ENCODE measurements around the gene ADRA2B.

ADRA2B gene

DNA sequence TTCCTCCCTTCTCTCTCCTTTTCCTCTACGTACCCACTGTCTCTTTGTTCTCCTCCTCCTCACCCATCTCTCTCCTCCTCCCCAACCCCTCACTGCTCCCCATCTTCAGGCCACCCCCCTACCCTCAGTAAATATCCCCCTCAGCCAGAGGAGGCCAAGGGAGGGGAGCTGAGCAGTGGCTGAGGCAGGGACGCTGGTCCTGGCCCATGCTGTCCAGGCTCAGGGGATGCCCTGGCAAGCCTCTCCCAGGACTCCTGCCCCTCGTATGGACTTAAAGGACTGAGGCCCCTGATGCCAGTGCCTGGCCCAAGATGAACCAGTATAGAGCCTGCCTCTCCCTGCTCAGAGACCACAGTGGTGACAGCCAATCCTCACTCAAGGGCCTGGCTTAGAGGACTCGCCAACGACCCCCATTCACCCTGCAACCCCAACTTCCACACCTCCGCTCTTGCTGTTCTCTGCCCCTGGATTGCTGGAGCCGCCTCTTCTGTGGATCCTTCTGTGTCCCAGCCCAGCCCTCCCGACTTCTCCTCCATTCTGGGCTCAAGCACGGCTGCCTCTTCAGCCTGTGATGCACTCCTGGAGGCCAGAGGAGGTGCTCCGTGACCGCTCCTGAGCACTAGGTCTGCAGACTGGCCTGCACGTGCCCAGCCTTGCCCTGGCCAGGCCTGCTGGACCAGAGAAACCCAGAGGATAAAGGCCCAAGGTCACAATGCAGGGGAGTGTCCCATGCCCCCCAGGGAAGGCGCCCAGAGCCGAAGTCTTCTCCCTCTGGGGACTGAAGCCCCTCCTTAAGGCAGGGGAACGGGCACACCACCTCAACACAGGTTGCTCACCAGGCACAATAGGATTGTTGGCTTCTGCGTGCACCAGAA, 38.4 kb upstream of the ADRA2B start:
- ATAC-seq (replicated peaks) = no peak
- Mint-ChIP-seq H3K27me3 (no peaks in the 10 kb centered on the region), H3K36me3 (ENCODE audit: insufficient read depth) (peaks cover 22% of the 10 kb centered on the region), H3K4me1 (ENCODE audit: low read depth in 2 of 2) (peaks cover 52 to 54% of the 10 kb centered on the region in 2 donors), H3K4me3 (no peak overlapping the region), H3K9me3 (no peaks in the 10 kb centered on the region), H3K27ac (peak overlapping the region in 1 of 2 donors; percentile 19)
- no peak for DNase-seq

DNA sequence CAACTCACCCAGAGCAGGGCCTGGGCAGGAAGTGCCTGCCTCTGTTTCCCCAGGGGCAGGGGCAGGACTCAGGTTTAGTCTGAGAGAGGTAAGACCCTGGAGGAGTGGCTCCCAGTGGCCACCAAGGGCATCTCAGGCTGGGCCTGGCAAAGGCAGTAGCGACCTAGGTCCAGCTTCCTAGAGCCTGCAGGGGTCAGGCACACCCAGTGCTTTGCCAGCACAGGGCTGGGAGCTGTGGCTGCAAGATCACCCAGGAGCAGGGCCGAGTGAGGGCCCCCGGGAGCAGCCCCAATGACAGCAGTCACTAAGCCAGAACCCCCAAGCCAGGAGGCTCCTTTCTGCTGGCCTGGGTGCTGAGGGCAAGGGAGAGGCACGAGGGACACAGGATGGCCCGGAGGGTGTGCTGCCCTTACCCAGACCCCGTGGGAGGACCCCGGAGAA, 37.6 kb upstream of the ADRA2B start:
- ATAC-seq (replicated peaks) = no peak

DNA sequence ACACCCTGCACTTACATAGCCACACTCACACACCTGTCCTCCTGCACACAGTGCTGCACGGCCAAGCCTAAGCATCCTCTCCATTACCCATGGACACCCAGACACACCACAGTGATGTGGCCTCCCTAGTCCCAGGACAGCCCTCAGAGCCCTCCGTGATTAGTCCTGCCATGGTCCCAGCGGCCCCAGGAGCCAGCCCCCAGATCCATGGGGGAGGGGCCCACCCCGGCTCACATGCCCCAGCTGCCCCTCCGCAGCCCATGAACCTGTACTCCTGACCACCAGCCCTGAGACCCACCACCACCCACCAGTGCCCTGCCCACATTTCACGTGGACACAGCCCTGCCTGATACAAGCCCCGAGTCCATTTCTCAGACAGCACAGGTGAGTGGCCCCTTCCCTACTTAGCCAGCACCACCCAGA, 36.9 kb upstream of the ADRA2B start:
- Mint-ChIP-seq H3K4me1 (ENCODE audit: low read depth in 2 of 2) (peaks cover 48 to 54% of the 10 kb centered on the region in 2 donors), H3K27me3 (no peaks in the 10 kb centered on the region), H3K36me3 (ENCODE audit: insufficient read depth) (peaks cover 16% of the 10 kb centered on the region), H3K4me3 (no peak overlapping the region), H3K9me3 (no peaks in the 10 kb centered on the region), H3K27ac (peak overlapping the region; percentile 67 to 79)
- ATAC-seq (replicated peaks) (no peak), DNase-seq (peak in 1 of 3 experiments; percentile 0)

More for the DNA sequence above, 37.6 kb upstream of the ADRA2B start:
- Mint-ChIP-seq H3K36me3 (ENCODE audit: insufficient read depth) (peaks cover 17% of the 10 kb centered on the region), H3K27me3 (no peaks in the 10 kb centered on the region), H3K4me1 (ENCODE audit: low read depth in 2 of 2) (peaks cover 45 to 49% of the 10 kb centered on the region in 2 donors), H3K4me3 (no peak overlapping the region), H3K9me3 (no peaks in the 10 kb centered on the region), H3K27ac (peak overlapping the region; percentile 10 to 79)
- DNase-seq = no peak

DNA sequence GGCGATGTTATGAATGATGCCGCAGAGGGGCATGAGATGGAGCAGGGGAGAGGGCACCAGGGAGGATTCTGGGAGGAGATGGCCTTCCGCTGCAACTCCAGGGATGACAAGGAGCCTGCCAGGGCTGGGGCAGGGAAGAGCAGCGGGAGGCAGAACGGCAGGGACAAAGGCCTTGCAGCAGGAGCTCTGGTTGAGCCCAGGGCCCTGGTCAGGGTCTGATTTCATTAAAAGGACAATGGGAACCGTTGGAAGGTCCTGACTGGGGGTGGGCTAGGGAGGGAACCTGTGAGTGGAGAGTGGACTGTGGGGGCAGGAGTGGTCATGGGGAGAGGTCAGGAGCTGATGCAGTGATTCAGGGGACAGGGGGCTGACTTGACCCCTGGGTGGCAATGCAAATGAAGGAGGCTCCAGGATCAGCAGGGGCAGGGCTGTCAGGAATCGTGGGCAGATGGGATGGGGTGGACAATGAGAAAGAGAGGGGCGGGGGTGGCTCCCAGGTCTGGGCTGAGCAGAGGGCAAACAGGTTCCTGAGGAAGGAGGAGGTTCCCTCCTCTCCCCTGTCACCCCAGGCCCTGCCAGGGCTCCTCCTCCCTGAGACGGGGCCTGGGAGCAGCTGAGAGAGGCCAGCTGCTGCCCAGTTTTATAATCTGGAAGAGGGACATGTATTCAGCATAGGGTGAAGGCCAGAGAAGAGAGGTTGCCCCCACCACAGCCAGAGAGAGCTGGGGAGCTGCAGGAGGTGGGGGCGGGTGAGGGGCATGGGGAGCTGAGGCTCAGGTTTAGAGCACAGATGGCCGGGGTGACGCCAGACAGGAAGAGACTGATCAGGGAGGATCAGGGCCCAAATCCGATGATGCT, 36.2 kb upstream of the ADRA2B start:
- Mint-ChIP-seq H3K27me3 (no peaks in the 10 kb centered on the region), H3K27ac (peak overlapping the region; percentile 67 to 79), H3K36me3 (ENCODE audit: insufficient read depth) (peaks cover 20% of the 10 kb centered on the region), H3K4me3 (peak overlapping the region in 1 of 2 donors; percentile 38), H3K4me1 (ENCODE audit: low read depth in 2 of 2) (peaks cover 49 to 52% of the 10 kb centered on the region in 2 donors), H3K9me3 (no peaks in the 10 kb centered on the region)
- no peak for ATAC-seq (replicated peaks)
- no peak for DNase-seq

DNA sequence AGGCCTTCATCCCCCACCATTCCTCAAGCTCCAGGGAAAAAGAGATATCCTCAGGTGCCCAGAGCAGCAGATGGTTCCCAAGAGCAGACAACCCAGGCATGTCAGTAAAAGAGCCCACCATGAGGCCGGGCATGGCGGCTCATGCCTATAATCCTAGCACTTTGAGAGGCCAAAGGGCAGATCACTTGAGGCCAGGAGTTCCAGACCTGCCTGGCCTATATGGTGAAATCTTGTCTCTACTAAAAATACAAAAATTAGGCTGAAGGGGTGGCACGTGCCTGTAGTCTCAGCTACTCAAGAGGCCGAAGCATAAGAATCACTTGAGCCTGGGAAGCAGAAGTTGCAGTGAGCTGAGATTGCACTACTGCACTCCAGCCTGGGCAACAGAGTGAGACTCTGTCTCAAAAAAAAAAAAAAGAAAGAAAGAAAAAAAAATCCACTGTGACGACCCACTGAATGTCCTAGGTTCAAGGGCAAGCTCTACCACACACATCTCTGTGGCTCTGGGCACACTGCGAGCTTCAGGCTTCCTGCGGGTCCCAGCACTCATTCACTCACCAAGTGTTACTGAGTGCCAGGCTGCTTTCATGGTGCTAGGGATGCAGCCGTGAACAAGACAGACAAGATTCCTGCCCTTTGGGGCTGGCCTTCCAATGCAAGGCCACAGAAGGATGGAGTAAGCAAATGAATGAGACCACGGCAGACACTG, 35.4 kb upstream of the ADRA2B start:
- H3K9me3 Mint-ChIP-seq = no peaks in the 10 kb centered on the region
- H3K27me3 Mint-ChIP-seq = no peaks in the 10 kb centered on the region
- peaks cover 26% of the 10 kb centered on the region for H3K36me3 Mint-ChIP-seq (ENCODE audit: insufficient read depth)
- ATAC-seq (replicated peaks) (no peak), DNase-seq (no peak)
- peak overlapping the region; percentile 79 to 90 for H3K27ac Mint-ChIP-seq
- H3K4me3 Mint-ChIP-seq = no peak overlapping the region
- H3K4me1 Mint-ChIP-seq (ENCODE audit: low read depth in 2 of 2) = peaks cover 49 to 52% of the 10 kb centered on the region in 2 donors

DNA sequence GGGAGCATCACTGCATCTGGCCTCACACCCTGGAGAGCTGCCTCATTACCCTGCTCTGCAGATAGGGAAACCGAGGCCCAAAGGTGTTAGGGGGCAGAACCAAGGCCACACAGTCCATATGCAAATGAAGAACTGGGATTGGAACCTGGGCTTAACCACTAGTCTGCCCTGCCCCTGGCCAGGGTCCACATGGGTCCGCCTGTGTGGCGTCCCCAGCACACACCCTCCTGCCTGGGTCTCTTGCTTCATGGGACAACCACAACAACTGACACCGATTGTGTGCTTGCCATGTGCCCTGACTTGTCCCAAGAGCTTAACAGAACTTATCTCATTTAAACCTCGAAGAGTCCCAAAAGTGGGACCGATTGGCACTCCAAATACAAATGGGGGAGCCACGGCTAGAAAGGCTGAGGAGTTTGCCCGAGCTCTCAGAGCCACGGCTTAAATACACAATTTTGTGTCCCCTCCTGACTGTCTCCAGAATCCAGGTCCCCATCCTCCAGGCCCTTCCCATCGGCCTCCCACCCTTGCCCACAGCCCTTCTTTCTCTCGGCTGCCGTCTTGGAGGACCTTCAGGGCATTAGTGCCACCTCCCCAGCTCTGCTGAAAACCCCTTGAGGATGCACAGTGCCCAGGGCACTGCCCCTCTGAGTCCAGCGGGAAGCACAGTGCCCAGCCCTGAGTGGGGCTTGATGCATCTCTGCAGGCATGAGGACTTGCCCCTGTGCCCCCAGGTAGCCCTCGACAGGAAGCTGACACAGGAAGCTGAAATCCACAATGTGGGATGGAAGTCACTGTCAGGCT, 34.6 kb upstream of the ADRA2B start:
- DNase-seq (no peak), ATAC-seq (replicated peaks) (no peak)
- Mint-ChIP-seq H3K4me3 (no peak overlapping the region), H3K9me3 (no peaks in the 10 kb centered on the region), H3K4me1 (ENCODE audit: low read depth in 2 of 2) (peaks cover 48 to 52% of the 10 kb centered on the region in 2 donors), H3K27ac (peak overlapping the region; percentile 90 to 94), H3K36me3 (ENCODE audit: insufficient read depth) (peaks cover 29% of the 10 kb centered on the region), H3K27me3 (no peaks in the 10 kb centered on the region)

DNA sequence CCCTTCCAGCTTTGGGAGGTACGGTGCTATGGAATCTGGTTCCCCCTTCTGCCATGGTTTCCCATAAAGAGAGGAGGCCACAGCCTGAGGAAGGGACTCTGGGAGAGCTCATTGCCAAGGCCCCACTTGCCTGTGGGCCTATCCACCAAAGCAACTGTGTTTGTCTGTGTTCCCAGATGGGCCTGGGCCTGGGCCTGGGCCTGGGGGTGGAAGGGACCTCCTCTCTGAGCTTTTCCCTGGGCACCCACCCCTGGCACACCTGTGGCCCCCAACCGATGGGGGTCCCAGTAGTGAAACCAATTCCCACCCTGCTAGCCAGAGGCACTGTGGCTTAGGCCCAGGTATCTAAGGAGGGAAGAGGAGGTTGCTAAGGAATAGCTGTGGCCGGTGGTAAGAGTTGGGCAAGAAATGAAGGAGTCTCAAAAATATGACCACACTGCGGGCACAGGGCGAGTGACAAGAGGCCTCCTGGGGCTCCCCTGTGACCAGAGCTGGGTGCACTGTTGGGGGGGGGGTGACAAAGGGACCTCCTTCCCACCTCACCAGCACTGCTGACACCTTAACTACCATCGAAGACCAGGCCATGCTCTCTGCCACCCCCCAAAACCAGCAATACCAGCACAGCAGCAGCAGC, 33.8 kb upstream of the ADRA2B start:
- peaks cover 47 to 50% of the 10 kb centered on the region in 2 donors for H3K4me1 Mint-ChIP-seq (ENCODE audit: low read depth in 2 of 2)
- DNase-seq (peak in 1 of 3 experiments; percentile 1), ATAC-seq (replicated peaks) (no peak)
- H3K36me3 Mint-ChIP-seq (ENCODE audit: insufficient read depth) = peaks cover 38% of the 10 kb centered on the region
- H3K4me3 Mint-ChIP-seq = peak overlapping the region in 1 of 2 donors; percentile 18
- H3K27me3 Mint-ChIP-seq = no peaks in the 10 kb centered on the region
- H3K27ac Mint-ChIP-seq = peak overlapping the region; percentile 90 to 94
- no peaks in the 10 kb centered on the region for H3K9me3 Mint-ChIP-seq

DNA sequence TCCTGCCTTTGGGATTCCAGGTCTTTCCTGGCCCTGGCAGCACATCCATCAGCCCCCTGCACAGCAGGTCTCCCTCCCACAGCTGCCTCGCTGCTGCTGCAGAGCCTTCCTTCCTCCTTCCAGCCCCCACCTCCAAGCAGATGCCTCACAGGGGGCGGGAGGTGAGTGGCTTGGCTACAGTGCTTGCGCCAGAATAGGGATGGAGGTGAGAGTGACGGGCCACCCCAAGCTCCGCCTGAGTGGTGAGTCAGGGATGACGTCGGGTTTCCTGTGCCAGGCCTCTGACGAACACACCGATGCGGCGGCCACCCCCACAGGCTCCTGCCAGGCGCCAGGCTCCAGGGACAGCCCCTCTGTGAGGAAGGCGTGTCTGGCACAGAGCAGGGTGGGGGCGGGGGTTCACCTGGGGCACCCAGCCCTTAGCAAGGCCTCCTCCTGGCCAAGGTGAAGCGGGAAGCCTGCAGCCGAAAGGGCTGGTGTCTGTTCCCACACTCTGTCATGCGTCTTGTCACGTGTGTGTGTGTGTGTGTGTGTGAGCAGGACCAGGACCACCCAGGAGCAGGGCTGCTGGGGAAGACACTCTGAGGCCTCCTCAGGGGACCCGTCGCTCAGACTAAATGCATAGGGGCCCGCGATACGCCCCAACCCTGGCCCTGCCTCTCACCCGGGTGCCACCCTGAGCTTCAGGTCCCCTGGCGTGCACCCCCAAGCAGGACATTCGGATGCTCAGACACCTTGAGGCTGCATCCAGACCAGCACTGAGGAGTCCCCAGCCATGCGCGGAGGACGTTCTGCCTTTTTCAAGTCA, 32.2 kb upstream of the ADRA2B start:
- peak overlapping the region; percentile 93 to 95 for H3K4me3 Mint-ChIP-seq
- H3K9me3 Mint-ChIP-seq = no peaks in the 10 kb centered on the region
- DNase-seq = peak; percentile 96
- peak overlapping the region; percentile 94 to 97 for H3K27ac Mint-ChIP-seq
- H3K4me1 Mint-ChIP-seq (ENCODE audit: low read depth in 2 of 2) = peaks cover 52 to 56% of the 10 kb centered on the region in 2 donors
- ATAC-seq (replicated peaks) = peak; percentile 73
- H3K36me3 Mint-ChIP-seq (ENCODE audit: insufficient read depth) = peaks cover 51% of the 10 kb centered on the region
- no peaks in the 10 kb centered on the region for H3K27me3 Mint-ChIP-seq

DNA sequence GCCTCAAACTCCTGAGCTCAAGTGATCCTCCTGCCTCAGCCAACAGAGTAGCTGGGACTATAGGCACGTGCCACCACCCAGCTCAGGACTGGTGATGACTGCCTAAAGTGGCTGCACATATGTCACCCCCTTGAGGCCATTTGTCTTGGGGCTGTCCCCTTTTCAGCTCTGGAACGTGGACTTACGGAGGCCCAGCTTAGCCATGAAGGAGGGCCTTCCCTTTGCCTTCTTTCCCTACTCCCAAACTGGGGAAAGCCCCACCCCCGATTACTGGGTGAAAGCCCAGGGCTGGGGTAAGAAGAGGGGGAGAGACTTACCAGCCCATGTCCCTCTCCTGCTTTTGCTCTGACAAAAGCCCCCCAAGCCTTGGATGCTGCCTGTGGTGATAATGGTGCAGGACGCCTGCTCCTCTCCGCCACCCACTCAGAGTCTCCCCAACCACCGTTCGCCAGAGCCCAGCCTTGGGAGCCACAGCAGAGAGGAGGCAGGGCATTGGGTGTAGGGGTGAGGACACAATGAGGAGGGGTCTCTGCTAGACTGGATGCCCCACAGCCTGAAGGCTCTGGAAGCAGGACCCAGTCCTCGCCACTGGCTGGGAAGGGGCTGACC, 31.3 kb upstream of the ADRA2B start:
- DNase-seq = no peak
- no peaks in the 10 kb centered on the region for H3K27me3 Mint-ChIP-seq

DNA sequence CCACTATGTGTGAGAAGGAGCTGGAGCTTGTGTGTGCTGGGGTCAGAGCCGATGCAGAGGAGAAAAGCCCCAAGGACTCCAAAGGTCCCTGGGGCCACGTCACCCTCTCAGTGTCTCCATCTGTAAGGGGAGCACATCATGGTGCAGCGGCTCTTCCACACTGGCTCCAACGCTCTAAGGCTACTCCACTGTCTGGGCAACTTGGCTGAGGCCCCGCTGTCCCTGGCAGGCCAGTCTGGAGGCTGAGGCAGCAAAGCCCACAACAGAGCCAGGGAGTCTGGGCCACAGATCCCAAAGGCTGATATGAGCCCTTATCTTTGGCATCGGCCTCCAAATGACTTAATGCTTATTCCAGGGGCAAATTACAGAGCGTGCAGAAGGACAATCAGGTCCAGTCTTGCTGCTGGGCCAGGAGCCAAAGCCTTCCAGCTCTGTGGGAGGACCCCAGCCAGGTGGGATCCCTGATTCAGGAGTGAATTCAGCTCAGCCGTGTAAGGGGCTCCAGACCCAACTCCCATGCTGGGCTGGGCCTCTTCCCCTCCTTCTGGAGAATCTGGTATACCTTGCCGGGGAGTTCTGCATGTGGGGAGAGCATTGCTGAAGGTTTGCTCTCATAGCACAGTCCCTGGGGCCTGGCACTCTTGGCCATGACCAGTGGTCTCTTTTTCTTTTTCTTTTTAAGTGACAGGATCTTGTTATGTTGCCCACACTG, 30.7 kb upstream of the ADRA2B start:
- Mint-ChIP-seq H3K4me1 (ENCODE audit: low read depth in 2 of 2) (peaks cover 50 to 66% of the 10 kb centered on the region in 2 donors), H3K27me3 (no peaks in the 10 kb centered on the region), H3K9me3 (no peaks in the 10 kb centered on the region), H3K36me3 (ENCODE audit: insufficient read depth) (peaks cover 66% of the 10 kb centered on the region), H3K4me3 (peak overlapping the region; percentile 93 to 95), H3K27ac (peak overlapping the region; percentile 94 to 97)
- no peak for ATAC-seq (replicated peaks)
- no peak for DNase-seq

More for the DNA sequence above, 31.3 kb upstream of the ADRA2B start:
- Mint-ChIP-seq H3K36me3 (ENCODE audit: insufficient read depth) (peaks cover 60% of the 10 kb centered on the region), H3K4me3 (peak overlapping the region; percentile 93 to 95), H3K4me1 (ENCODE audit: low read depth in 2 of 2) (peaks cover 47 to 62% of the 10 kb centered on the region in 2 donors), H3K27ac (peak overlapping the region; percentile 94 to 97), H3K9me3 (no peaks in the 10 kb centered on the region)
- no peak for ATAC-seq (replicated peaks)

Data from effector memory CD8-positive, alpha-beta T cell (primary cell).